ENCODE measurements around the gene STAC. TPM values are rescaled to one million over a fixed set of nuclear protein-coding genes. Genes with fewer than 3 reads are reported as not detected.

Gene STAC
- polyA plus RNA-seq, 6 donors from 2014 or later: not detected

DNA sequence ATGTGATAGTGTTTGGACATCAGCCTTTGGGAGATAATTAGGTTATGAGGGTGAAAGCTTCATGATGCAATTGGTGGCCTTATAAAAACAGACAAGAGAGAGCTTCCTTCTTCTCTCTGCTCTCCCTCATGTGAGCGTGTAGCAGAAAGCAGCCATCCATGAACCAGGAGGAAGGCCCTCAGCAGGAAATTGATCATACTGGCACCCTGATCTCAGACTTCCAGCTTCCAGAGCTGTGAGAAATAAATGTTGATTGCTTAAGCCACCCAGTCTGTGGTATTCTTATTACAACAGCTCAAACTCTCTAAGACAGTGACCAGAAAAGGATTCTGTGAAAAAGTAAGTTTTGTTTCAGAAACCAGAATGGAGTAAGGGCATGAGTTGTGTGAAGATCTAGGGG, 13.3 kb downstream of the STAC start:
- DNase-seq (no peak), ATAC-seq (ENCODE audit: low read depth in 2 of 2) (no peak)
- Mint-ChIP-seq H3K4me3 (no peak overlapping the region), H3K27ac (no peak overlapping the region), H3K27me3 (peaks cover 0 to 36% (median 11%) of the 10 kb centered on the region in 3 donors), H3K36me3 (no peaks in the 10 kb centered on the region), H3K9me3 (peaks cover 0 to 12% (median 2%) of the 10 kb centered on the region in 7 donors), H3K4me1 (no peaks in the 10 kb centered on the region)

- no peaks in the 10 kb centered on the region for H3K4me1 Mint-ChIP-seq
- no peaks in the 10 kb centered on the region for H3K36me3 Mint-ChIP-seq
- DNase-seq: no peak
- no peak overlapping the region for H3K4me3 Mint-ChIP-seq
- ATAC-seq (ENCODE audit: low read depth in 2 of 2): no peak
- peaks cover 0 to 13% (median 2%) of the 10 kb centered on the region in 7 donors for H3K9me3 Mint-ChIP-seq
- H3K27me3 Mint-ChIP-seq: peaks cover 0 to 39% (median 11%) of the 10 kb centered on the region in 3 donors
- no peak overlapping the region for H3K27ac Mint-ChIP-seq
Observed at GRCh38 chr3:36394176-36394575, 13.9 kb downstream of the STAC start.

DNA sequence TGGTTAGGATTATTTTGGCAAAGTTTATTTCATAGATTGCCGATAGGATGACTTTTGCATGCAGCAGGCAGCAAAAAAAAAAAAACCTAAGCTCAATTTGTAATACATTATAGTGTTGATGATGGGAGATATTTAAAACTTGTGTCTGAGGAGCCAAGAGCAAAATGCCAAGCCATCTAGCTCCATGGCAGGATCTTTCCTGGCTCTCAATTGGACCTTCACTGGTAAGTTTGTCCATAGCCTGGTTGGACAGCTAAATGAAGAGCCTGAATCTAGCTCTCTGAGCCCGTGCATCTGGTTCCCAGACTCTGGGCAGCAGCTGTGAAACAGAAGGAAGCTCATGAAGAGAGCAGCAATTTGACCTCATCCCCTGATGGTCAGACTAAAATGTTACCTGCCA, 17.5 kb downstream of the STAC start:
- DNase-seq: no peak
- H3K4me3 Mint-ChIP-seq: no peak overlapping the region
- no peak for ATAC-seq (ENCODE audit: low read depth in 2 of 2)
- H3K36me3 Mint-ChIP-seq: no peaks in the 10 kb centered on the region
- no peaks in the 10 kb centered on the region for H3K4me1 Mint-ChIP-seq
- peaks cover 0 to 10% (median 0%) of the 10 kb centered on the region in 7 donors for H3K9me3 Mint-ChIP-seq
- H3K27me3 Mint-ChIP-seq: peaks cover 0 to 21% (median 3%) of the 10 kb centered on the region in 3 donors
- H3K27ac Mint-ChIP-seq: no peak overlapping the region

- H3K9me3 Mint-ChIP-seq: peaks cover 0 to 8% (median 0%) of the 10 kb centered on the region in 7 donors
- peak overlapping the region in 1 of 6 donors; percentile 12 for H3K27ac Mint-ChIP-seq
- H3K36me3 Mint-ChIP-seq: no peaks in the 10 kb centered on the region
- ATAC-seq (ENCODE audit: low read depth in 2 of 2): no peak
- no peak overlapping the region for H3K4me3 Mint-ChIP-seq
- peaks cover 0 to 11% (median 0%) of the 10 kb centered on the region in 3 donors for H3K27me3 Mint-ChIP-seq
- no peak for DNase-seq
- no peaks in the 10 kb centered on the region for H3K4me1 Mint-ChIP-seq
Observed at GRCh38 chr3:36399933-36400332, 19.6 kb downstream of the STAC start.

DNA sequence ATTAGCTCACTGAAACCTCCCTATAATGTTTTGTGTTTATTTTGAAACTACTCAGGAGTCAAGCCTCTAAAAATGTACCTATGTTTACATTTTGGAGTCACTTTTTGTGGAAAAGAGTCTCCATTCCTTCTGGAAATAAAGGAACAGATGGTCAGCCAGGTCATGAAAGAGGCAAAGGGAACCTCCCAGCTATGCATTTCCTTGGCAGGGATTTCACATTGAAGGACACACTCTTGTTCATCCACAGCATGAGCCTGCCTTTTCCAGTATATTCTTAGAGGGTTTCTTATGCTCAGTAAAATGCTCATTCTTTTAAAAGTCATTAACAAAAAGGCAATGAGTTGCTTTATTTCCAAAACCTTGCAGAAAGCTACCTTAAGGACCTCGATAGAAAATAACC, 20.8 kb downstream of the STAC start:
- Mint-ChIP-seq H3K4me1 (no peaks in the 10 kb centered on the region), H3K36me3 (no peaks in the 10 kb centered on the region), H3K27ac (no peak overlapping the region), H3K27me3 (peaks cover 0 to 19% (median 0%) of the 10 kb centered on the region in 3 donors), H3K4me3 (no peak overlapping the region), H3K9me3 (peaks cover 0 to 12% (median 0%) of the 10 kb centered on the region in 7 donors)
- no peak for ATAC-seq (ENCODE audit: low read depth in 2 of 2)
- DNase-seq: no peak

GRCh38 chr3:36403661-36404060, 23.4 kb downstream of the STAC start:
- no peak for ATAC-seq (ENCODE audit: low read depth in 2 of 2)
- peaks cover 0 to 4% (median 0%) of the 10 kb centered on the region in 7 donors for H3K9me3 Mint-ChIP-seq
- H3K27ac Mint-ChIP-seq: no peak overlapping the region
- no peak for DNase-seq
- H3K4me1 Mint-ChIP-seq: no peaks in the 10 kb centered on the region
- H3K4me3 Mint-ChIP-seq: no peak overlapping the region
- H3K36me3 Mint-ChIP-seq: no peaks in the 10 kb centered on the region
- H3K27me3 Mint-ChIP-seq: peaks cover 0 to 9% (median 0%) of the 10 kb centered on the region in 3 donors

GRCh38 chr3:36405190-36405589, 24.9 kb downstream of the STAC start:
- H3K4me3 Mint-ChIP-seq: no peak overlapping the region
- ATAC-seq (ENCODE audit: low read depth in 2 of 2): no peak
- no peak overlapping the region for H3K27ac Mint-ChIP-seq
- H3K36me3 Mint-ChIP-seq: no peaks in the 10 kb centered on the region
- H3K27me3 Mint-ChIP-seq: peaks cover 0 to 8% (median 0%) of the 10 kb centered on the region in 3 donors
- peaks cover 0 to 4% (median 0%) of the 10 kb centered on the region in 7 donors for H3K9me3 Mint-ChIP-seq
- no peaks in the 10 kb centered on the region for H3K4me1 Mint-ChIP-seq
- DNase-seq: no peak

DNA sequence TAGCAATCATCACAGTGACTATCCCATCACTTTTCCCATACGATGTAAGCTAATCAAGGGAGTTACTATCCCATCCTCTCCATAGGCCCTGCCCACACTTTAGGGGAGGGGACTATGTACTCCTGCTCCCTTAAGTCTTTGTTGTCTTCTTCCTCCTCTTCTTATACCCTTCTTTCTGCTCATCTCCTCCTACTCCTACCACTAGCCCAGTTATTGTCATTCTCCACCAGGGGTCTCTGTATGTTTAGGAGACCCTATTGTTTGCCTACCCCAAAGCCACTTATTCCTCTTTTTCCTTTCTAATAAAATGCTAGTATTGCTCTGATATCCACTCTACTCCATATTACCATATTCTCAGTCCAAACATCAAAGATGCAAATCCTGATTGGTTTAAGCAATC, 27.8 kb downstream of the STAC start:
- no peaks in the 10 kb centered on the region for H3K4me1 Mint-ChIP-seq
- ATAC-seq (ENCODE audit: low read depth in 2 of 2): no peak
- peaks cover 0 to 8% (median 0%) of the 10 kb centered on the region in 3 donors for H3K27me3 Mint-ChIP-seq
- peaks cover 0 to 4% (median 0%) of the 10 kb centered on the region in 7 donors for H3K9me3 Mint-ChIP-seq
- no peaks in the 10 kb centered on the region for H3K36me3 Mint-ChIP-seq
- H3K27ac Mint-ChIP-seq: peak overlapping the region in 1 of 6 donors; percentile 19
- no peak for DNase-seq
- no peak overlapping the region for H3K4me3 Mint-ChIP-seq

GRCh38 chr3:36409862-36410261, 29.6 kb downstream of the STAC start:
- DNase-seq: no peak
- Mint-ChIP-seq H3K9me3 (peaks cover 0 to 6% (median 0%) of the 10 kb centered on the region in 7 donors), H3K4me3 (no peak overlapping the region), H3K27me3 (peaks cover 0 to 8% (median 0%) of the 10 kb centered on the region in 3 donors), H3K36me3 (no peaks in the 10 kb centered on the region), H3K27ac (no peak overlapping the region), H3K4me1 (no peaks in the 10 kb centered on the region)
- ATAC-seq (ENCODE audit: low read depth in 2 of 2): no peak

DNA sequence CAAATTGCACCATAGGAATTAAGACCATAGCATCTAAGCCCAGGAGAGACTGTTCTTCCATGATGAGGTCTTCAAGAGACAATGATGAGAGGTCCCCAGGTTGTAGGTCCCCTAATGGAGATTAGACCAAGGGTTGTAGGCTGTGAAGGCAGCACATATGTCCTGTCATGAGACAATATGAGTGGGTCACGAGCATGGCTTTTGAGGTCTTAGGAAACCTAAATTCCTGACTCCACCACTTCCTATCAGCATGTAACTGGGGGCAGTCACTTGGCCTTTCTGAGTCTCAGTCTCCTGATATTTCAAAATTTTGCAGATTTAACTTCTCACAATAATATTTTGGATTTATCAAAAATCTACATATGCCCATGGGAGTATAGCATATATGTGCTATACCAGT, 31.3 kb downstream of the STAC start:
- DNase-seq: no peak
- no peak overlapping the region for H3K27ac Mint-ChIP-seq
- no peak overlapping the region for H3K4me3 Mint-ChIP-seq
- H3K27me3 Mint-ChIP-seq: no peaks in the 10 kb centered on the region
- ATAC-seq (ENCODE audit: low read depth in 2 of 2): no peak
- peaks cover 0 to 12% (median 2%) of the 10 kb centered on the region in 7 donors for H3K9me3 Mint-ChIP-seq
- no peaks in the 10 kb centered on the region for H3K36me3 Mint-ChIP-seq
- no peaks in the 10 kb centered on the region for H3K4me1 Mint-ChIP-seq

- Mint-ChIP-seq H3K4me1 (no peaks in the 10 kb centered on the region), H3K27ac (no peak overlapping the region), H3K9me3 (peaks cover 0 to 12% (median 2%) of the 10 kb centered on the region in 7 donors), H3K4me3 (no peak overlapping the region), H3K27me3 (no peaks in the 10 kb centered on the region), H3K36me3 (no peaks in the 10 kb centered on the region)
- DNase-seq: no peak
- no peak for ATAC-seq (ENCODE audit: low read depth in 2 of 2)
Observed at GRCh38 chr3:36416599-36416998, 36.3 kb downstream of the STAC start.

GRCh38 chr3:36417237-36417636, 36.9 kb downstream of the STAC start:
- H3K9me3 Mint-ChIP-seq: peaks cover 0 to 12% (median 2%) of the 10 kb centered on the region in 7 donors
- H3K4me1 Mint-ChIP-seq: no peaks in the 10 kb centered on the region
- H3K27ac Mint-ChIP-seq: no peak overlapping the region
- no peak for ATAC-seq (ENCODE audit: low read depth in 2 of 2)
- DNase-seq: no peak
- H3K27me3 Mint-ChIP-seq: no peaks in the 10 kb centered on the region
- H3K36me3 Mint-ChIP-seq: no peaks in the 10 kb centered on the region
- H3K4me3 Mint-ChIP-seq: no peak overlapping the region

DNA sequence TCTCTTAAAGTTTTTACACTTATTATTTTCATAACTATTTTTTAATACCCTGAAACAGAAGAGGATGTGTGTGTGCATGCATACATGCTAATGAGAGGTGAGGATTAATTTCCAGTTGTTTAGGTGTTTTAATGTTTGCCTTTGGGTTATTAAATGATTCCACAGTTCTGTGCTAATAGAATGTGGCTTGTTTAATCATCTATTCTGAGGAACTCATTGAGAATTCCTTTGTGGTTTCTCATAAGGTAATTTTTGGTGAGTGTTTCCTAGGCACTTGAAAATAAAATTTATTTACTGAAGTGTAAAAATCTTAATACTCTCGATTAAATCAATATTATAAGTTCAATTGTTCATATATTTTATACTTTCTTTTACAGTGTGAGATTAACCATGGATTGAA, 38.0 kb downstream of the STAC start:
- Mint-ChIP-seq H3K4me1 (no peaks in the 10 kb centered on the region), H3K9me3 (peaks cover 0 to 12% (median 2%) of the 10 kb centered on the region in 7 donors), H3K27me3 (no peaks in the 10 kb centered on the region), H3K4me3 (no peak overlapping the region), H3K27ac (no peak overlapping the region), H3K36me3 (no peaks in the 10 kb centered on the region)
- no peak for DNase-seq
- ATAC-seq (ENCODE audit: low read depth in 2 of 2): no peak

- peaks cover 0 to 1% (median 0%) of the 10 kb centered on the region in 7 donors for H3K9me3 Mint-ChIP-seq
- H3K4me1 Mint-ChIP-seq: no peaks in the 10 kb centered on the region
- H3K36me3 Mint-ChIP-seq: no peaks in the 10 kb centered on the region
- H3K27me3 Mint-ChIP-seq: no peaks in the 10 kb centered on the region
- H3K27ac Mint-ChIP-seq: peak overlapping the region in 1 of 6 donors; percentile 3
- no peak overlapping the region for H3K4me3 Mint-ChIP-seq
- DNase-seq (no peak), ATAC-seq (ENCODE audit: low read depth in 2 of 2) (no peak)
Observed at GRCh38 chr3:36428445-36428844, 48.1 kb downstream of the STAC start.

DNA sequence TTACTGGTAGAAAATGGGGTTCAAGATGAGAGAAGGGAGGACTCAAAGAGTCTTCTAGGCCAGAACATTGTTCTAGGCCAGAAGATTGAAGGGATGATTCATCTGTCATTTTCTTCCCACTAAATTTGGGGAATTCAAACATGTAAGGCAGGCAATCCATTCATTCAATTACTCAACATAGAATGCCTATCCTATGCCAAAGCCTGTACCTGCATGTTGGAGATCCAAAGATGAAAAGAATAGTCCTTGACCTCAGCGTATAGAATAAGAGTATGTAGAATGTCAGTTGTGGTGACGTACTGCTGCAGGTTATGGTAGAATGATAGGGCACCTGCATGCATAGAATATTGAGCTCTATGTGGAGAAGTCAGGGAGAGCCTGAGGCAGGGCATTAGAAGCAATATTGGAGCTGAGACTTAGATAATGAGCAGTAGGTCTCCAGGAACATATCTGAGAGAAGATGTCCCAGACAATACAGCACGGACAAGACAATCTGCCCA, 49.7 kb downstream of the STAC start:
- peaks cover 0 to 1% (median 0%) of the 10 kb centered on the region in 7 donors for H3K9me3 Mint-ChIP-seq
- DNase-seq (no peak), ATAC-seq (ENCODE audit: low read depth in 2 of 2) (no peak)
- H3K27me3 Mint-ChIP-seq: no peaks in the 10 kb centered on the region
- H3K27ac Mint-ChIP-seq: no peak overlapping the region
- H3K4me1 Mint-ChIP-seq: no peaks in the 10 kb centered on the region
- H3K4me3 Mint-ChIP-seq: no peak overlapping the region
- no peaks in the 10 kb centered on the region for H3K36me3 Mint-ChIP-seq

All from naive B cell (primary cell).